Hepatocyte (in vitro differentiated cells): ENCODE results near the gene CCDC83. TPM values are rescaled to one million over a fixed set of nuclear protein-coding genes. Genes with fewer than 3 reads are reported as not detected.

Experiments used
- DNase-seq: peaks from one replicate; pipeline ENCODE4 v3.0.0-alpha.2; 2016; ENCODE audit warnings: low spot score
- H2AFZ ChIP-seq: fragments of 200-600 bp; sonication (generic); 2 replicates; pipeline ENCODE4 v1.6.0; 2016; ENCODE audit warnings: antibody characterized with exemption, mild to moderate bottlenecking
- H3K27ac ChIP-seq: fragments of 200-600 bp; sonication (generic); 2 replicates; pipeline ENCODE4 v1.5.1; 2016; ENCODE audit warnings: mild to moderate bottlenecking
- H3K27me3 ChIP-seq: fragments of 200-600 bp; sonication (generic); 2 replicates; pipeline ENCODE4 v1.6.1; 2016
- H3K36me3 ChIP-seq: fragments of 200-600 bp; sonication (generic); replicated peaks from 2 replicates; pipeline ENCODE4 v1.5.1; 2016; ENCODE audit warnings: low read depth; ENCODE audit not compliant: insufficient read depth
- H3K4me1 ChIP-seq: fragments of 200-600 bp; sonication (generic); 2 replicates; pipeline ENCODE4 v1.5.1; 2016; ENCODE audit warnings: mild to moderate bottlenecking, moderate library complexity; ENCODE audit not compliant: insufficient read depth
- H3K4me2 ChIP-seq: fragments of 200-600 bp; sonication (generic); 2 replicates; pipeline ENCODE4 v1.6.0; 2016
- H3K4me3 ChIP-seq: fragments of 200-600 bp; sonication (generic); 2 replicates; pipeline ENCODE4 v1.5.1; 2016; ENCODE audit warnings: mild to moderate bottlenecking
- H3K79me2 ChIP-seq: fragments of 200-600 bp; sonication (generic); 2 replicates; pipeline ENCODE4 v1.6.0; 2017; ENCODE audit warnings: mild to moderate bottlenecking
- H3K9me2 ChIP-seq: fragments of 200-600 bp; sonication (generic); replicated peaks from 2 replicates; pipeline ENCODE4 v1.6.0; 2017; ENCODE audit warnings: mild to moderate bottlenecking; ENCODE audit not compliant: insufficient read depth
- H3K9me3 ChIP-seq: fragments of 200-600 bp; sonication (generic); 2 replicates; pipeline ENCODE4 v1.5.1; 2016; ENCODE audit warnings: low read depth, mild to moderate bottlenecking
- H4K20me1 ChIP-seq: fragments of 200-600 bp; sonication (generic); 2 replicates; pipeline ENCODE4 v1.6.0; 2016; ENCODE audit warnings: mild to moderate bottlenecking; ENCODE audit not compliant: insufficient read depth, poor library complexity, severe bottlenecking
- CTCF ChIP-seq: fragments of 200-600 bp; sonication (generic); IDR thresholded peaks from 2 replicates; pipeline ENCODE4 v1.5.1; 2016; ENCODE audit warnings: antibody characterized with exemption, mild to moderate bottlenecking; ENCODE audit not compliant: poor library complexity
- EZH2 ChIP-seq: fragments of 200-600 bp; sonication (generic); IDR thresholded peaks from 2 replicates; pipeline ENCODE4 v1.6.1; 2016; ENCODE audit warnings: antibody characterized with exemption, mild to moderate bottlenecking, borderline replicate concordance
- EZH2phosphoT487 ChIP-seq: fragments of 200-600 bp; sonication (generic); IDR thresholded peaks from one replicate; pipeline ENCODE4 v1.6.1; 2018; ENCODE audit warnings: antibody characterized with exemption, mild to moderate bottlenecking, low read depth, moderate library complexity; ENCODE audit not compliant: unreplicated experiment, severe bottlenecking
- WGBS: methylation state at CpG from one replicate; pipeline ENCODE4 v1.1.6; 2016; ENCODE audit warnings: low lambda C conversion rate; ENCODE audit errors: missing lambda C conversion rate; 5-methylcytosine and 5-hydroxymethylcytosine counted together
- polyA plus RNA-seq: library from polyadenylated mRNA; unstranded; fragments of >200 nt; fragmentation: Nextera tagmentation; extraction: Ambion mirVana; gene quantifications from 2 replicates; pipeline ENCODE4 v1.2.1, GENCODE V29; 2016
- total RNA-seq: library from RNA; depleted of rRNA; stranded (reverse); fragments of >200 nt; gene quantifications from 2 replicates; pipeline ENCODE4 v1.2.3, GENCODE V29; 2014

CCDC83 gene
- total and polyA plus RNA-seq, 2 experiments from 2014 or later = not detected

GRCh38 chr11:85930879-85931366 lies 75.7 kb downstream of the CCDC83 start:
- no peaks in the 10 kb centered on the region for H3K9me2 ChIP-seq
- H3K4me3 ChIP-seq = no peak overlapping the region
- TF ChIP-seq CTCF (no peak), EZH2phosphoT487 (no peak), EZH2 (no peak)
- DNase-seq = peak; percentile 41
- no peaks in the 10 kb centered on the region for H3K27me3 ChIP-seq
- WGBS = 68% methylated on average over 11 of the region's 11 CpGs
- peak overlapping the region; percentile 45 for H3K27ac ChIP-seq
- no peaks in the 10 kb centered on the region for H3K79me2 ChIP-seq
- H3K4me2 ChIP-seq = peak overlapping the region; percentile 47
- no peaks in the 10 kb centered on the region for H3K9me3 ChIP-seq
- no peak overlapping the region for H2AFZ ChIP-seq
- no peaks in the 10 kb centered on the region for H3K36me3 ChIP-seq
- H4K20me1 ChIP-seq = no peaks in the 10 kb centered on the region
- H3K4me1 ChIP-seq = peaks cover 5% of the 10 kb centered on the region

- Histone ChIP-seq H3K36me3 (no peaks in the 10 kb centered on the region), H3K27me3 (no peaks in the 10 kb centered on the region), H3K4me2 (no peak overlapping the region), H3K9me3 (no peaks in the 10 kb centered on the region), H3K27ac (no peak overlapping the region), H3K79me2 (no peaks in the 10 kb centered on the region), H3K9me2 (no peaks in the 10 kb centered on the region), H3K4me3 (no peak overlapping the region), H4K20me1 (no peaks in the 10 kb centered on the region), H2AFZ (no peak overlapping the region), H3K4me1 (peaks cover 5% of the 10 kb centered on the region)
- TF ChIP-seq CTCF (no peak), EZH2phosphoT487 (no peak), EZH2 (no peak)
- no peak for DNase-seq
- 97% methylated on average over 39 of the region's 47 CpGs for WGBS
Measured at GRCh38 chr11:85934596-85935169, 79.5 kb downstream of the CCDC83 start.

GRCh38 chr11:85935751-85936150 lies 80.6 kb downstream of the CCDC83 start:
- Histone ChIP-seq H2AFZ (no peak overlapping the region), H3K4me2 (no peak overlapping the region), H3K79me2 (no peaks in the 10 kb centered on the region), H3K27ac (no peak overlapping the region), H4K20me1 (no peaks in the 10 kb centered on the region), H3K4me3 (no peak overlapping the region), H3K27me3 (no peaks in the 10 kb centered on the region), H3K4me1 (peaks cover 5% of the 10 kb centered on the region), H3K9me3 (no peaks in the 10 kb centered on the region), H3K36me3 (no peaks in the 10 kb centered on the region), H3K9me2 (no peaks in the 10 kb centered on the region)
- WGBS = 96% methylated on average over 10 of the region's 10 CpGs
- no peak for TF ChIP-seq CTCF
- TF ChIP-seq EZH2phosphoT487 = no peak
- TF ChIP-seq EZH2 = no peak
- no peak for DNase-seq
